NCI-H128 (cell line): ENCODE data around the gene HLA-DRA.

Experiments used
- DNase-seq: peaks from one replicate; lab custom pipeline; 2025; ENCODE audit not compliant: unreplicated experiment; lab: John Stamatoyannopoulos, UW

Gene HLA-DRA

DNA sequence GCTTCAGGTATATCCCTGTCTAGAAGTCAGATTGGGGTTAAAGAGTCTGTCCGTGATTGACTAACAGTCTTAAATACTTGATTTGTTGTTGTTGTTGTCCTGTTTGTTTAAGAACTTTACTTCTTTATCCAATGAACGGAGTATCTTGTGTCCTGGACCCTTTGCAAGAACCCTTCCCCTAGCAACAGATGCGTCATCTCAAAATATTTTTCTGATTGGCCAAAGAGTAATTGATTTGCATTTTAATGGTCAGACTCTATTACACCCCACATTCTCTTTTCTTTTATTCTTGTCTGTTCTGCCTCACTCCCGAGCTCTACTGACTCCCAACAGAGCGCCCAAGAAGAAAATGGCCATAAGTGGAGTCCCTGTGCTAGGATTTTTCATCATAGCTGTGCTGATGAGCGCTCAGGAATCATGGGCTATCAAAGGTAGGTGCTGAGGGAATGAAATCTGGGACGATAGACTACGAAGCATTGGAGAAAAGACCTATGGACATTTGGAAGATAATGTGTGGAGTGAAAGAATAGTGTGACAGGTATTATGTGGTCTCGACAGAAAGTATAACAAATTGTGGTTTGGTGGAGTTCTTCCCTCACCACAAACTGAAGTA, at the start of gene HLA-DRA:
HLA-DRA (plus strand) TSS at position 286 of the 613 bp plus-strand sequence; CDS start at position 350, 64 bp downstream.
- no peak for DNase-seq

DNA sequence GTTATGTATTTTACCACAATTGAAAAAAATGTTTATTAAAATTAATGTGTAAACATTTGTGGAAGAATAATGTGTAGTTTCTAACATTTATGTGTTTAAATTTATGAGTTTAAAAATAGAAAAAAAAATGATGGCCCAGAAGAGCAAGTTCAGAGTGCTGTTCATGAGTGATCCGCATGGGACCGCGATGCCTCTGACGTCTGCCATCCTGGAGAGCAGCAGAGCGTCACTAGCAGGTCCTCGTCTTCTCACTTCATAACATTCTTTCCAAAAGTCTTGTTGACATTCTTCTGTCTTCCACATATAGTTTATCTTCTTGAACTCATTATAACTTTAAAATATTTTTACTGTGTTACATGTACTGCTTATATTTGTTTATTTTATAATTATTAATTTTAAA, 48.2 kb upstream of the HLA-DRA start:
- no peak for DNase-seq

DNA sequence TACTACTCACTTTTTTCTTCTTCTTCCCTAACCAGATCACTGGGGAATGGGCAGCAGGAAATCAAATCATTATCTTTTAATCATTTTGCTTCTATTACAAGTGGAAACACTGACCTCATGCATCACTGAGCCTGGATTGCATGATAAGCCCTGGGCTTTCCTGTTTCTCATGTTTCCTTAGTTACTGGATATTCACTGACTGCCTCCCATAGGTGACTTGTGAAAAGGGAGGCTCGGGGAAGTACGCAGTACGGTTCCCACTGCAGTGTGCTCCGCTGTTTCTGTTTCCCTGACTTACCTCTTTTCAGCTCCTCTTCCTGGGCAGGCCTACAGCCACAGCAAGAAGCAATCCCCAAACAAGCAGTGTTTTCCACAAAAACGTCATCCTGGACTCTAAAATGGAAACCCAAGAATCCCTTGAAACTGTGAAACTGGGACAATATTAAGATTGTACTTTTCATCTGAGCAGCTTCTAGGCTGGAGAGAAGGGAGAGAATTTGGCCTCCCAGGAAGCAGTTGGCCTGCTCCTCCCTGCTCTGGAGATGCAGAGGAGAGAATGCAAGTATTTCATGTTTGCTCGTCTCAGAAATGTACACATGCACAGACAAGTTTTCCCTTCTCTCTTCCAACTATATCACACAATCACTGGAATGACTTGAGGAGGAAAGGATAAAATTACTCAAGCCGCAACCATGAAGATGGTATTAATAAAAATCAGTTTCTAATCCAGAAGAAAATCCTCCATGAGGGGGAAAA, 45.8 kb upstream of the HLA-DRA start:
- no peak for DNase-seq

GRCh38 chr6:32396028-32396427, 43.7 kb upstream of the HLA-DRA start:
- no peak for DNase-seq

DNA sequence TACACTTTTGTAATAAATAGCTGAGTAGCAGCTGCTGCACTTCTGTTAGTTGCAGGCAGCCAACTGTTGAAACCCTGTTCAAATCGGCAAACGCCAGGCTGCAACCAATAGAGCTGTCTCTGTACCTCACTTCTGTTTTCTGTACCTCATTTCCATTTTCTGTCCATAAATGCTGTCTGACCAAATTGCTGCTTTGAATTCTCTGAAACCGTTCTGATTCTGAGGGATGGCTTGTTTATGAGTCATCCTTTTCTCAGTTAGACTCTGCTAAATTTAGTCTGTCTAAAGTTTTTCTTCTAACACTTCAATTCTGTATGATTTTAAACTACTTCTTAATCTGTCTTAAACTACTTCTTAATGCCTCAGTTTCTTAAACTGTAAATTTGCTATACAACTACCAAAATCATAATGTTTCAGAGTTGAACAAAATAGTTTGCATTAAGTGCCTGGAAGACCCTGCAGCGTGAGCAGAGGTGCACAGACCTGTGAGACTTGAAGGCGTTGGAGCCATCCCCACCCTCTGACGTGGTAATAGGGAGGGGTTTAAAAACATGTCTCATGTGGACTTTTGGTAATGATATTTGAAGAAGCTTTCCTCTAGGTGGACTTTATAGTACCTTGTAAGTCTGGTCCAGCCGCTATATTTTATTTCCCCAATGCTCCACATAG, 42.3 kb upstream of the HLA-DRA start:
- DNase-seq = no peak

- DNase-seq = no peak
Observed at GRCh38 chr6:32401284-32401963, 38.3 kb upstream of the HLA-DRA start.

DNA sequence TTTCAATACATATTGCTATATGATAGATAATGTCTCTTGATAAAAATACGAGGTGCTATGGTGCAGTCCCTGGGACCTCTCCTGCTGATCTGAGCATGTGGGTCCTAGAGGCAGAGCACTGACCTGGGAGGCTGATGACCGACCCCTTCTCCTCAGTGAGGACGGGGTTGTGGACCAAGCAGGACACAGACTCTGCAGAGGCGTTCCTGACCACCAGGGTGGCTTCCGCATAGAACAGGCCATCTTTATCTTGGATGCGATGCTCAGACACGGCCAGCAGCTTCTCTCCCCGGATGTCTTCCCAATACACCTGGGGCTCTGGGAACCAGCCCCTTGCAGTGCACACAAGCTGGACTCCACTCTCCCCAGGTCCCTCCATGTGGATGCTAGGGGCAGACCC, 36.9 kb upstream of the HLA-DRA start:
- DNase-seq = no peak

DNA sequence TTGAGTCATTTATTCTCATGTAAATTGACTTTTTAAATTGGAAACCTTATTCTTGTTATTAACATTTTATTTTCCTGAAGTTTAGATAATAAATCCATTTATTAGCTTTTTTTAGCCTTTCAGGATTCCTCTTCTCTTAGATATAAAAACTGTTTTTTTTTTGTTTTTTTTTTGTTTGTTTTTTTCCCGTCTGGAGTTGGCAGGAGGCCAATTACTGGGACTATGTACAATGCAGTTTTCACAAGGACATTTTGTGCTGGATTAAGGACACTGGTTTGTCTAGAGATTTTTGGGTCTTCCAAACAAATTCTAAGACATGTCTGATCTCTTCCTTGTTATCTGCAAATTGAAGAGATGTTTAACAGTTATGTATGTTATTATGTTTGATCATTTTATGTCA, 34.0 kb upstream of the HLA-DRA start:
- DNase-seq = no peak

- no peak for DNase-seq
Observed at GRCh38 chr6:32406197-32406596, 33.5 kb upstream of the HLA-DRA start.

GRCh38 chr6:32406857-32407256, 32.8 kb upstream of the HLA-DRA start, which contains the start of gene BTNL2:
Gene BTNL2, minus strand, starts transcription at chr6:32407181. Its CDS starts 58 bp downstream, at chr6:32407123.
- DNase-seq = no peak

- no peak for DNase-seq
Observed at GRCh38 chr6:32410906-32411305, 28.8 kb upstream of the HLA-DRA start.

- no peak for DNase-seq
Observed at GRCh38 chr6:32411566-32412327, 27.9 kb upstream of the HLA-DRA start.

DNA sequence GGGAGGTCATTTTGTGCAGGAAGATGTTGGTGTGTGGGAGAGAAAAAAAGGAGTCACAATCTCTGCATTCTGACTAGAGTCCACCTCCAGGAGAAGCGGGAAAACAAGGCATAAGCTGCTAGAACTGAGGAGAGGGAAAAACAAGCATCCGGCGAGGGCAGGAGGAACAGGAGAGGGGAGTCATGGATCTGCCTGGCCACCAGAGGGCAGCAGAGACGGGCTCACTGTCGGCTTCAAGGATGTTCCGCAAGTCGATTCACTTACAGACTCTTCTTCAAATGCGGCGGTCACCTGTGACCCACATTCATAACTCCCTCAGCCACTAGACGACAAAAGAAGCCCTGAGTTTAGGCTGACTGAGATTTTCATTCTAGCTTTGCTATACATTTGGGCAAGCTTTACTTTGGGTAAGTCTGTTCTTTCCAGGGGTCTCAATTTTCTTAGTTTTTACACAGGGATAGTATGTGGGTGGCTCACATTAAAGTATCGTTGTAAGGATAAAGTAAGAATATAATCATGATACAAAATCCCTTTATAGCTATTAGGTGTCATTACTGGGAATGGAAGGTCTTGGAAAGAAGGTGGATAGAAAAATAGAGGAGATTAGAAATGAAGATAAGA, 26.1 kb upstream of the HLA-DRA start:
- no peak for DNase-seq

GRCh38 chr6:32415521-32416019, 24.1 kb upstream of the HLA-DRA start:
- no peak for DNase-seq

- DNase-seq = no peak
Observed at GRCh38 chr6:32416036-32416435, 23.7 kb upstream of the HLA-DRA start.

DNA sequence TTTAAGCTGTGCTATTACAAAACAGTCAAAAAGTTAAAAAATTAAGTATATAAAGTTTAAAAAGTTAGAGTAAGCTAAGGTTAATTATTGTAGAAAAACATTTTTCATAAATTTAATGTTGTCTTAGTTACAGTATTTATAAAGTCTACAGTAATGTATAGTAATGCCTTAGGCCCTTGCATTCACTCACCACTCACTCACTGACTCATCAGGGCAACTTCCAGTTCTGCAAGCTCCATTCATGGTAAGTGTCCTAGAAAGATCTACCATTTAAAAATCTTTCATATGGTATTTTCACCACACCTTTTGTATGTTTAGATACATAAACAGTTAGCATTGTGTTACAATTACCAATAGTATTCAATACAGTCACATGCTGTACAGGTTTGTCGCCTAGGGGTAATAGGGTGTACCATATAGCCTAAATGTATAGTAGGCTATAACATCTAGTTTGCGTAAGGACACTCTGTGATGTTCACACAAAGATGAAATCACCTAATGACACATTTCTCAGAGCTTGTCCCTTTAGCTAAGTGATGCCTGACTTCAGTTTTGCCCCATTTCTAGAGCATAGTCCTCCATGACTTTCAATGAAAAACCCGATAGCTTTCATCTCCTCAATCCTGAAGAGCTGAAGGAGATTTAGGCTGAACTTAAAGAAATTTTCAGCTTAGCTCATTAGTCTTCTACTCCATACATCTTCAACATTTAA, 14.9 kb upstream of the HLA-DRA start:
- DNase-seq = no peak

- no peak for DNase-seq
Observed at GRCh38 chr6:32426338-32426737, 13.3 kb upstream of the HLA-DRA start.

- DNase-seq = no peak
Observed at GRCh38 chr6:32427218-32427617, 12.5 kb upstream of the HLA-DRA start.

- no peak for DNase-seq
Observed at GRCh38 chr6:32427934-32428474, 11.7 kb upstream of the HLA-DRA start.
